ENCODE results near the gene DHX30. TPM values are rescaled to one million over a fixed set of nuclear protein-coding genes. Genes with fewer than 3 reads are reported as not detected.
"Not testable (repeated sequence)": the region's sequence is repeated elsewhere in the genome, so short reads cannot be mapped to it uniquely, and the experiment has no call there.

The DHX30 gene, protein sequence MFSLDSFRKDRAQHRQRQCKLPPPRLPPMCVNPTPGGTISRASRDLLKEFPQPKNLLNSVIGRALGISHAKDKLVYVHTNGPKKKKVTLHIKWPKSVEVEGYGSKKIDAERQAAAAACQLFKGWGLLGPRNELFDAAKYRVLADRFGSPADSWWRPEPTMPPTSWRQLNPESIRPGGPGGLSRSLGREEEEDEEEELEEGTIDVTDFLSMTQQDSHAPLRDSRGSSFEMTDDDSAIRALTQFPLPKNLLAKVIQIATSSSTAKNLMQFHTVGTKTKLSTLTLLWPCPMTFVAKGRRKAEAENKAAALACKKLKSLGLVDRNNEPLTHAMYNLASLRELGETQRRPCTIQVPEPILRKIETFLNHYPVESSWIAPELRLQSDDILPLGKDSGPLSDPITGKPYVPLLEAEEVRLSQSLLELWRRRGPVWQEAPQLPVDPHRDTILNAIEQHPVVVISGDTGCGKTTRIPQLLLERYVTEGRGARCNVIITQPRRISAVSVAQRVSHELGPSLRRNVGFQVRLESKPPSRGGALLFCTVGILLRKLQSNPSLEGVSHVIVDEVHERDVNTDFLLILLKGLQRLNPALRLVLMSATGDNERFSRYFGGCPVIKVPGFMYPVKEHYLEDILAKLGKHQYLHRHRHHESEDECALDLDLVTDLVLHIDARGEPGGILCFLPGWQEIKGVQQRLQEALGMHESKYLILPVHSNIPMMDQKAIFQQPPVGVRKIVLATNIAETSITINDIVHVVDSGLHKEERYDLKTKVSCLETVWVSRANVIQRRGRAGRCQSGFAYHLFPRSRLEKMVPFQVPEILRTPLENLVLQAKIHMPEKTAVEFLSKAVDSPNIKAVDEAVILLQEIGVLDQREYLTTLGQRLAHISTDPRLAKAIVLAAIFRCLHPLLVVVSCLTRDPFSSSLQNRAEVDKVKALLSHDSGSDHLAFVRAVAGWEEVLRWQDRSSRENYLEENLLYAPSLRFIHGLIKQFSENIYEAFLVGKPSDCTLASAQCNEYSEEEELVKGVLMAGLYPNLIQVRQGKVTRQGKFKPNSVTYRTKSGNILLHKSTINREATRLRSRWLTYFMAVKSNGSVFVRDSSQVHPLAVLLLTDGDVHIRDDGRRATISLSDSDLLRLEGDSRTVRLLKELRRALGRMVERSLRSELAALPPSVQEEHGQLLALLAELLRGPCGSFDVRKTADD
- total RNA-seq, result 48.3 TPM
- long read RNA-seq, full-length matches to known transcripts, result 66 of 120 reads
- long read RNA-seq, partial matches to known transcripts, result 33 of 120 reads
- long read RNA-seq, other reads (novel, unspliced or antisense), result 21 of 120 reads

DNA sequence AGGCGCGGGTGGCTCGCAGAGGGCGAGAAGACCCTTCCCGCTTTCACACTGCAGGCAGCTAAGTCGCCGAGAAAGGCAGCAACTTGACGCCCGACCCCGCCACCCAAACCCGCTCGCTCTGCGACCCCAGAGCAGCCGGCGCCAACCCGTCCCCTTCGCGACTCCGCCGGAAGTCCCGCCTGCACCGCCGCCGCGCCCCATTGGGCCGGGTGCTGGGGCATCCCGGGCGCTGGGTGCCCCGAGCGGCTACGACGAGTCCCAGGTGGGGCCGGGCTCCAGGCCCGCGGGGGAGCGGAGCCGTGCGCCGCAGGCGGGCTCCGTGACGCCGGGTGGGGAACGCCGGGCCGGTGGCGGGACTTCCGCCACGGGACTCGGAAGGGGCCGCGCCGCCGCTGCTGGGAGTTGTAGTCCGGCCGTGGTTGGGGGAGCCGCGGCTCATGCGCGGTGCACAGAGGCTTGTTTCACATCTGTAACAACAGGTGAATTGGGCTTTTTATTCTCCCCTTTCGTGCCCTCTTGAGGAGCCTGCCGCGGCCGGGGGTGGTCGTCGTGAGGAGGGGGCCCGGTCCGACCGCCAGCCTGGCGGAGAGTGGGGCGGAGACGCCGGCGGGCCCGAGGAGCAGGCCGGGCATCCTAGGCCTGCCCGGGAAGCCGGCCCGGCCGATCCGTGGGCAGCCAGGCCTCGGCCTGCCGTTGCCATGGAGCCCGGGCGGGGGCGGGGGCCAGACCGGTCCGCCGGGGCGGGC is at the start of gene DHX30:
TSS of gene DHX30 (plus strand) at position 405 of the 746 bp plus-strand sequence. CDS start 7,546 bp downstream, outside the sequence.
- peak; percentile 95 for DNase-seq (ENCODE audit: low spot score)
- intact Hi-C loops (cut with DNase I), result loop anchor here (5.0 kb wide), 1 partner anchor 291 kb away; the partner anchor contains the start of gene ELP6

DNA sequence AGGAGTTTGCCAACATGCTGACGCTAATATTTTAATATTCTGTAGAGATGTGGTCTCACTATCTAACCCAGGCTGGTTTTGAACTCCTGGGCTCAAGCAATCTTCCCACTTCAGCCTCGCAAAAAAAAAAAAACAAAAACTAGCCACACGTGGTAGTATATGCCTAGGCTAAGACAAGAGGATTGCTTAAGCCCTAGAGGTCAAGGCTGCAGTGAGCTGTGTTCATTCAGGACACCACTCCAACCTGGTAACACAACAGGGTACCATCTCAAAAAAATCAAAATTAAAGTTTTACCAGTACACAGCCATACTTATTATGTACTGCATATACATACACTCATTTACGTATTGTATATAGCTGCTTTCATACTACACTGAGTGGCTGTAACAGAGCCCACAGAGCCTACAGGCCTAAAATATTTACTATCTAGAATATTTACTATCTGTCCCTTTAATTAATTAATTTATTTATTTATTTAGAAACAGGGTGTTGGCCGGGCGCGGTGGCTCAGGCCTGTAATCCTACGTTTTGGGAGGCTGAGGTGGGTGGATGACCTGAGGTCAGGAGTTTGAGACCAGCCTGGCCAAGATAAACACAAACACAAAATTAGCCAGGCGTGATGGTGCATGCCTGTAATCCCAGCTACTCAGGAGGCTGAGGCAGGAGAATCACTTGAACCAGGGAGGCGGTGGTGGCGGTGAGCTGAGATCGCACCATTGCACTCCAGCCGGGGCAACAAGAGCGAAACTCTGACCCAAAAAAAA is 44.5 kb upstream of the DHX30 start:
- DNase-seq (ENCODE audit: low spot score), result no peak
- intact Hi-C loops (cut with DNase I), result no loop called here

DNA sequence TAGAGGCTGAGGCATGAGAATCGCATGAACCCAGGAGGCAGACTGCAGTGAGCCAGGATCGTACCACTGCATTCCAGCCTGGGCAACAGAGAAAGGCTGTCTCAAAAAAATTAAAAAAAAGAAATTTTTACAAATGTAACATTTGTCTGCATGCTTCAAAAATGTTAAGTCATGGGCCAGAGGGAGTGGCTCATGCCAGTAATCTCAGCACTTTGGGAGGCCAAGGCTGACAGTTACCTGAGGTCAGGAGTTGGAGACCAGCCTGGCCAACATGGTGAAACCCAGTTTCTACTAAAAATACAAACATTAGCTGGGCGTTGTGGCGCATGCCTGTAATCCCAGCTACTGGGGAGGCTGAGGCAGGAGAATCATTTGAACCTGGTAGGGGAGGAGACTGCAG is 42.7 kb upstream of the DHX30 start:
- intact Hi-C loops (cut with DNase I); DNase-seq (ENCODE audit: low spot score): not testable (repeated sequence)

DNA sequence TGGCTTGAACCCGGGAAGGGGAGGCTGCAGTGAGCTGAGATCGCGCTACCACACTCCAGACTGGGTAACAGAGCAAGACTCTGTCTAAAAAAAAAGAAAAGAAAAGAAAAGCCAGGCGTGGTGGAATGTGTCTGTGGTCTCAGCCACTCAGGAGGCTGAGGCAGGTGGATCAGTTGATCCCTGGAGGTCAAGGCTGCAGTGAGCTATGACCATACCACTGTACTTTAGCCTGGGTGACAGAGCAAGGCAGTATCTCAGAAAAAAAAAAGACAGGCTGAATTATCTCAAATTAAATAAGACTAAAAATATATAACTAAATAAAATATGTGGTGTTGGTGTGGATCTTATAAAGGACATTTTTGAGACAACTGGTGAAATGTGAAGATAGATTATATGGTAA is 41.9 kb upstream of the DHX30 start:
- intact Hi-C loops (cut with DNase I), result no loop called here
- DNase-seq (ENCODE audit: low spot score), result no peak

DNA sequence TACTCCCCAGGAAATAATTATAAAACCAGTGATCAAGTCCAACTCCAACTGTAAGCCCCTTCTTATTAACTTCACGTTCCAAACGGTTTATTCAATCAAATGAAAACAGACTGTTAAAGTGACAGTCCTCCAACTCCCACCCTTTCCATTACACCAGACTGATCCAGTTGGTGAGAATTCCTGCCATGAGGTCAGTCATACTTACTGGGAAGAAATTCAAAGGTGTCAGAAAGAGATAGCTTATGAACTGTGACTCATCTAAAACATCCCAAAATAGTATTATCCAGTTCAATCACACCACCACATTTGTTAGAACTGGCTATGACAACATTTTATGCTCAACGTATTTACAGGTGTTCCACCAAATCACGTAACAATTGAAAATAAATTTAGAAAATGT is 40.7 kb upstream of the DHX30 start:
- no peak for DNase-seq (ENCODE audit: low spot score)

DNA sequence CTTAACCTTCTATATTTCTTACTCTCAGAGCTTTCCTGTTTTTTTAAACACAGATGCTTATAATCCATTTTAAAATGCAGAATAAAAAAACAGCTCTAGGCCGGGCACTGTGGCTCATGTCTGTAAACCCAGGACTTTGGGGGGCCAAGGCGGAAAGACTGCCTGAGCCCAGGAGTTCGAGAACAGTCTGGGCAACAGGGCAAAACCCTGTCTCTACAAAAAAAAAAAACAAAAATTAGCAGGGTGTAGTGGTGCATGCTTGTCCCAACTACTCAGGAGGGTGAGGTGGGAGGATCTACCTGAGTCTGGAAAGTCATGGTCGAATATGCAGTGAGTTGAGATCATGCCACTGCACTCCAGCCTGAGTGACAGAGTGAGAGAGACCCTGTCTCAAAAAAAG is 36.8 kb upstream of the DHX30 start:
- intact Hi-C loops (cut with DNase I), result no loop called here
- no peak for DNase-seq (ENCODE audit: low spot score)

More for the DNA sequence above, 40.7 kb upstream of the DHX30 start:
- intact Hi-C loops (cut with DNase I), result no loop called here

DNA sequence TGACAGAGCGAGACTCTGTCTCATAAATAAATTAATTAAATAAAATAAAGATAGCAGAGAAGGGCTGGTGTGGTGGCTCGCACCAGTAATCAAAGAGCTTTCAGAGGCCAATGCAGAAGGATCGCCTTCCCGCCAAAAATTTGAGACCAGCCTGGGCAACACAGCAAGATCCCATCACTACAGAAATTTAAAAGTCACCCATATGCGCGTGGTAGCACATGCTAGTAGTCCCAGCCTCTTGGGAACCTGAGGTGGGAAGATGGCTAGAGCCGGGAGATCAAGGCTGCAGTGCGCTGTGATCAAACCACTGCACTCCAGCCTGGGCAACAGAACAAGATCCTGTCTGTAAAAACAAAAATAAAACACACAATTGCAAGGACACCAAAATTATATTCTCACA is 30.9 kb upstream of the DHX30 start:
- no peak for DNase-seq (ENCODE audit: low spot score)
- intact Hi-C loops (cut with DNase I), result no loop called here

DNA sequence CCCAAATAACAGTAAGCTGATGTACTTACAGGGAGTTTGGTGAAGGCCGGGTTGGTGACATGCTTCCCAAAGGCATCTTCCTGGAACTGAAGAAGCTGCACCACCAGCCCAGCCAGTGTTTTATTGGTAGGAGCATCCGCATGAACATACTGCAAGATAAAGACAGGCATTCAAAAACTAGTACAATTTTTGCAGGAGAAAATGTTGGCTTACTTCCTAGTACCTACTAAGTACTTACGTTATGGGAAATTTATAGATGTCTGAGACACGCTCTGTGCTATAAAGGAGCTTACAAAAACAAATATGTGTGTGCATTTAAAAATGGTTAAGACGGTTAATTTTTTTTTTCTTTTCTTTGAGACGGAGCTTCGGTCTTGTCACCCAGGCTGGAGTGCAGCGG is 30.1 kb upstream of the DHX30 start:
- intact Hi-C loops (cut with DNase I), result no loop called here
- DNase-seq (ENCODE audit: low spot score), result no peak

DNA sequence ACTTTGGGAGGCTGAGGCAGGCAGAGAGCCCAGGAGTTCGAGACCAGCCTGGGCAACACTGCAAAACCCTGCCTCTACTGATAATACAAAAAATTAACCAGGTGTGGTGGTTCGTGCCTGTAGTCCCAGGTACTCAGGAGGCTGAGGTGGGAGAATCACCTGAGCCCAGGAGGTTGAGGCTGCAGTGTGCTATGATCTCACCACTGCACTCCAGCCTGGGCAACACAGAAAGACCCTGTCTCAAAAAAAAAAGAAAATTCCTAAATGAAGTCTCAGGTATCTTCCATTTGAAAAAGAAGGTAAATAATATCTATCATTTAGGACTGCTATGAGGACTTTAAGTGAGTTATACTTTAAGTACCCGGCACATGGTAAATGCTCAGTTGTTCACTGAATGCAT is 24.2 kb upstream of the DHX30 start:
- intact Hi-C loops (cut with DNase I), result no loop called here
- no peak for DNase-seq (ENCODE audit: low spot score)

DNA sequence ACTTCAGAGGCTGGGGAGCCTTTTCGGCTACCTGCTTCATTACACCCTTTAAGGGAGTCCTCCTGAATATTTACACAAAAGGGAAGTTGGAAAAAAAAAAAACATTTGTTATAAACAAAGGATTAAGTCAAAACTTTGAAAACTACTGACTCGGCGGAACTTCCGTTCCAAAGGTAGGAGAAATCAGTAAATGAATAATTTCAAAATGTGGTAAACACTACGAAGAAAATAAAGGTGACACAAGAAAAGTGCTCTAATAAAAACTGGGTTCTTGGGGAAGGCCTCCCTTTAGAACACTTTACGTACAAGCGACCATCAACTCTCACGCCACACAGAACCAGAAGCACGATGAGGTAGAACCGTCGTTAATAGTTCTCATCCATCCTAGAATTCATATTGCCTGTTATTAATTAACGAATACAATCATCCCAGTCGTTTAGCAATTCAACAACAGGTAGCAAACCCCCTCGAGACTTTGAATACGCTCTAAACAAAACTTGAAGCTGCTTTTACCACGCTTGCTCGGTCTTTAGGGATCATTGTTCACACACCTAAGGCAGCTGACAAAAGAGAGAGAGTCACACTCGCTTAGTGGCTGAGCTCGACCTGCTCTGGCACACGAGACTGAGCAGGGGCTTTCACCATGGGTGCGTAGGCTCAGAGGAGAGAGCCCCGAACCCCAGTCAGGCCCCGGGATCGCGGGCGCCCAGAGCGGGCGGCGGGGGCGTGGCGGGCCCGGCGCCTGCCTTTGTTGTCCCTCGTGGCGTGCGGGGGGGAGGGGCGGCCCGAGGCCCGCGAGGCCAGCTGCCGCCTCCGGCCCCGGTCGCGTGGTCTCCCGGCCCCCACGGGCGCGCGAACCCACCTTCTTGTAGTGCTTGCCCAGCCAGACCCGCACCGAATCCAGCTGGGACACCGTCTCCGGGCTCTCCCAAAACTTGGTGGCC is 21.9 kb upstream of the DHX30 start:
- intact Hi-C loops (cut with DNase I), result no loop called here
- peak; percentile 81 for DNase-seq (ENCODE audit: low spot score)

DNA sequence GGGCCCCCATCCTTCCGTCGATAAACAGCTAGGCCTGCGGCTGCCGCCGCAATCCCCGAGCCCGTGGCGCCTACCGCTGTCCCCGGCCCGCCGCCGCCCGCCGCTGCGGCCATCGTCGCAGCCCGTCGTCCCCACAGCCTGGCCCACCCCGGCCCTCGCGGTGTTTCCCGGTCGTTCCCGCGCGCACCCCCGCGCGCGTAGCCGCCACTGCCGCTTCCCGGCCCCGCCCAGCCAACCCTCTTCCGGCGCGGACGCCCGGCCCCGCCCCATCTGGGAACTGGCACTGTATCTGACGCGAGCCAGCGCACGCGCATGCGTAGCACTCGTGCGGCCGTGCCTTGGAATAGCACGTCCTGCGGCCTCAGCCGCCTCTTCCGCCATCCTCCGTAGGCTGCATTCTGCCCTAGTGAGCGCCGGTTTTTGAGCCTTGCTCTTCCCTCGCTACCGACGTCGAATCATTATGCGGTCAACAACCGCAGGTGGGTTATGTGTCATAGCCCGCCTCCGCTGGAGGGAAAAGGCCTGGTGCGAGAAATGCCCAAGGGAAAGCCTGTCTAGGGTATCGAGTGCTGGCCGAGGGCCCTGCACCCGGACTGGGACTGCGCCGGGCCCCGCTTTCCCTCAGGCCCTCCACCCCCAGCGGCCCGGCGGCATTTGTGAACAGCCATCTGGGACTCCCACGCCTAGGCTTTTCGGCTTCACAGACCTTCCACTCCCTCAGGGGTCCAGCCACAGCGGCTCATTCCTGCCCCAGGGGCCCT is 21.1 kb upstream of the DHX30 start, which contains the start of gene SMARCC1:
TSS of gene SMARCC1 (minus strand) at position 209 of the 761 bp plus-strand sequence. CDS start at position 113, 96 bp downstream.
- intact Hi-C loops (cut with DNase I), result no loop called here

DNA sequence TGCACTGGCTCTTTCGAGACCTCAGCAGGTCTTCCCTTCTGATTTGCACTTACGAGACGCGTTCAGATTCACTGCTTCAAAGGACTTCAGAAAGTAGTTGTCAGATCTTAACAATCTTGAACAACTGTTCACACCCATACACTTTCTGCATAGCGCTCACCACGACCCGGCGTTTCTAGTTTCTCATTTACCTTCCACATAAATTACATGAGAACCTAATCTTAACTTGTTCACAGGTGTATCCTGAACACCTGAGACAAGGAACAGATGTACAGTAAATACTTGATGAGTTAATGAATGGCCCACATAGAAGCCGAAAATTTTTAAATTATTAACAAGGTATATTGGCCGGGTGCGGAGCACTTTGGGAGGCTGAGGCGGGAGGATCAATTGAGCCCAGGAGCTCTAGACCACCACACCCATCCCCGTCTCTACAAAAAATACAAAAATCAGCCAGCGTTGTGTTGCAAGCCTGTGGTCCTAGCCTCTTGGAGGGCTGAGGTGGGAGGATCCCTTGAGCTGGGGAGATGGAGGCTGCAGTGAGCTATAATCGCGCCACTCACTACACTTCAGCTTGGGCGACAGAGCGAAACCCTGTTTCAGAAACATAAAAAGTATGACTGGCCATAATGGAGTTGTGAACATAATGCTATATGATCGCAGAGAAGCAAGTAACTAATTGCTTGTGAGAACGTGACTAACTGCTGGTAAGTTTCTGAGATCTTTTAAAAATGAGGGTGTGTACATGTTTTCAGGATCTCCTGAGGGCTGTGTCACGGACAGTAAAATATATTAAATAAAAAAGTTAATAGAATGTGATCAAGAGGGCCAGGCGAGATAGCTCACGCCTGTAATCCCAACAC is 20.3 kb upstream of the DHX30 start:
- DNase-seq (ENCODE audit: low spot score), result no peak
- intact Hi-C loops (cut with DNase I), result no loop called here

More for the DNA sequence above, 21.1 kb upstream of the DHX30 start, which contains the start of gene SMARCC1:
- peak; percentile 99 for DNase-seq (ENCODE audit: low spot score)

DNA sequence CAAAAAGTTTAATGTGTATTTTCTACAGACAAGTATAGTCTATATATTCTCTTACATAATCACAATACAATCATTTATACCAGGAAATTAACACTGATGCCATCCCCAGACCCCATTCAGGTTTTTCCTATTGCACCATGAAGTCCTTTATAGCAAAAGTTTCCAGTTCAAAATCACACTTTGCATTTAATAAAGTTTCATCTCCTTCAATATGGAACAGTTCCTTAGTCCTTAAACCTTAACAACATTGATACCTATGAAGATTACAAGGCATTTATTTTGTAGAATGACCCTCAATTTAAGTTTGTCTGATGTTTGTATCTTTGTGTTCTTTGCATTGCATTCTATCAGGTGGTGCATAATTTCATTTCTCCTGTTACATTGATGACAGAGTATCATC is 19.3 kb upstream of the DHX30 start:
- DNase-seq (ENCODE audit: low spot score), result no peak
- intact Hi-C loops (cut with DNase I), result no loop called here

DNA sequence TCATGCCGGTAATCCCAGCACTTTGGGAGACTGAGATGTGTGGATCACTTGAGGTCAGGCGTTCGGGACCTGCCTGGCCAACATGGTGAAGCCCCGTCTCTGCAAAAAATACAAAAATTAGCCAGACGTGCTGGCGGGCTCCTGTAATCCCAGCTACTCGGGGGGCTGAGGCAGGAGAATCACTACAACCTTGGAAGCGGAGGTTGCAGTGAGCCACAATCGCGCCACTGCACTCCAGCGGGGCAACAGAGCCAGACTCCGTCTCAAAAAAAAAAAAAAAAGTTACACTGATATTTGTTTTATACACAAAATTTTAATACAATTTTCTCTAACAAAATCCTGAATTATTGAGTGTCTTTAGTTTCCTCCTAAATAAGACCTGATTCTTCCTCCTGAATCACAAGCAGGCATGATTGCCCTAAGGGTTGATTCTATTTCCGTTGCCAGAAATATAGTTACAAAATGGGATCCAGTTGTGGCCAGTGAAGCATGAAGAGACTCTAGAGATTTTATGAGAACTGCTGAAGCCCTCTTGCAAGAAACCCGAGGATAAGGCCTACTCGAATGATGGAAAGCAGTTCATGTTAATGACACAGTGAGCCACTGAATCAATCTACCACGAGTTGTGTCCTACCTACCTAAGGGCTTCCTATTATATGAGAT is 11.6 kb upstream of the DHX30 start:
- intact Hi-C loops (cut with DNase I), result no loop called here
- no peak for DNase-seq (ENCODE audit: low spot score)

DNA sequence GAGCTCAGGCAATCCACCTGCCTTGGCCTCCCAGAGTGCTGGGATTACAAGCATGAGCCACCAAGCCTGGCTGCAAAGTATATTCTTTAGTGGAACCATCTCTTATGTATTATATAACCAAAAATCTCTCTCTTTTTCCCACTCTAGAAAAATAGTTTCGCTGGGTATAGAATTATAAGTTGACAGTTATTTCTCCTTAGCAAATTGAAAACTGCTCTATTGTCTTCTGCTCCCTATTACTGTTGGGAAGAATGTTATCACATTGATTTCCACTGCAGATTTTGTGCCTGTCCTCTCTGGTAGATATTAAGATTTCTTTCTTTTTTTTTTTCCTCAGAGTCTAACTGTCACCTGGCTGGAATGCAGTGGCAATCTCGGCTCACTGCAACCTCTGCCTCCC is 10.2 kb upstream of the DHX30 start:
- intact Hi-C loops (cut with DNase I), result no loop called here
- no peak for DNase-seq (ENCODE audit: low spot score)
